ENCODE measurements around the gene HTRA3. TPM values are rescaled to one million over a fixed set of nuclear protein-coding genes. Genes with fewer than 3 reads are reported as not detected.

Gene HTRA3
- polyA plus RNA-seq, 1 experiment, result 16.3 TPM

GRCh38 chr4:8341691-8342090, 72.1 kb downstream of the HTRA3 start:
- ChIA-PET CTCF (interaction anchor here (1.9 kb wide), 1 partner anchor 165 kb away, joined by 5 read pairs; no protein-coding TSS in a partner anchor), POLR2A (no interaction called here)
- H3K27ac ChIP-seq (ENCODE audit: low read depth, low read length), result no peak overlapping the region
- peaks cover 8% of the 10 kb centered on the region for H3K27me3 ChIP-seq (ENCODE audit: control insufficient read depth, insufficient read depth, low read length)
- H3K4me3 ChIP-seq (ENCODE audit: low read depth, low read length), result no peak overlapping the region
- H3K9me3 ChIP-seq (ENCODE audit: control insufficient read depth, insufficient read depth, low read length), result peaks cover 3% of the 10 kb centered on the region; the same call in 1 of the 2 replicates
- no peak for TF ChIP-seq CTCF (IDR thresholded peaks at IDR 0.05; ENCODE audit: low read depth, low read length)
- DNase-seq (ENCODE audit: low read depth, low spot score), result no peak

GRCh38 chr4:8342651-8343261, 73.2 kb downstream of the HTRA3 start:
- POLR2A ChIA-PET, result no interaction called here

GRCh38 chr4:8343262-8343966, 73.9 kb downstream of the HTRA3 start:
- no peak for TF ChIP-seq CTCF (IDR thresholded peaks at IDR 0.05; ENCODE audit: low read depth, low read length)
- POLR2A ChIA-PET, result interaction anchor here (1.3 kb wide), 1 partner anchor 50 kb away, joined by 3 read pairs; no protein-coding TSS in a partner anchor
- Histone ChIP-seq H3K4me3 (ENCODE audit: low read depth, low read length) (no peak overlapping the region), H3K27me3 (ENCODE audit: control insufficient read depth, insufficient read depth, low read length) (peaks cover 17% of the 10 kb centered on the region), H3K9me3 (ENCODE audit: control insufficient read depth, insufficient read depth, low read length) (peaks cover 3% of the 10 kb centered on the region; the same call in 1 of the 2 replicates), H3K27ac (ENCODE audit: low read depth, low read length) (peak overlapping the region; percentile 39)
- no peak for DNase-seq (ENCODE audit: low read depth, low spot score)
- CTCF ChIA-PET, result interaction anchor here (0.8 to 1.0 kb wide), 2 partner anchors 101 kb away, joined by 3 read pairs; no protein-coding TSS in a partner anchor

More at GRCh38 chr4:8342651-8343261, 73.2 kb downstream of the HTRA3 start:
- H3K9me3 ChIP-seq (ENCODE audit: control insufficient read depth, insufficient read depth, low read length), result peaks cover 3% of the 10 kb centered on the region; the same call in 1 of the 2 replicates
- no peak overlapping the region for H3K27ac ChIP-seq (ENCODE audit: low read depth, low read length)
- peaks cover 16% of the 10 kb centered on the region for H3K27me3 ChIP-seq (ENCODE audit: control insufficient read depth, insufficient read depth, low read length)
- CTCF ChIA-PET, result interaction anchor here (0.8 to 1.9 kb wide), 2 partner anchors 101 to 166 kb away, joined by 3 to 5 read pairs; no protein-coding TSS in a partner anchor
- no peak overlapping the region for H3K4me3 ChIP-seq (ENCODE audit: low read depth, low read length)
- TF ChIP-seq CTCF (IDR thresholded peaks at IDR 0.05; ENCODE audit: low read depth, low read length), result peak; percentile 27; the same call in 1 of the 2 replicates
- no peak for DNase-seq (ENCODE audit: low read depth, low spot score)

GRCh38 chr4:8343967-8344331, 74.4 kb downstream of the HTRA3 start:
- no peak for TF ChIP-seq CTCF (IDR thresholded peaks at IDR 0.05; ENCODE audit: low read depth, low read length)
- Histone ChIP-seq H3K27ac (ENCODE audit: low read depth, low read length) (no peak overlapping the region), H3K27me3 (ENCODE audit: control insufficient read depth, insufficient read depth, low read length) (peaks cover 17% of the 10 kb centered on the region), H3K4me3 (ENCODE audit: low read depth, low read length) (no peak overlapping the region), H3K9me3 (ENCODE audit: control insufficient read depth, insufficient read depth, low read length) (peaks cover 3% of the 10 kb centered on the region; the same call in 1 of the 2 replicates)
- ChIA-PET CTCF (interaction anchor here (0.6 to 1.0 kb wide), 4 partner anchors 59 to 1301 kb away, joined by 3 to 4 read pairs (median 4); a partner anchor contains a TSS), POLR2A (interaction anchor here (1.3 kb wide), 1 partner anchor 50 kb away, joined by 3 read pairs; no protein-coding TSS in a partner anchor)
- no peak for DNase-seq (ENCODE audit: low read depth, low spot score)
